NCI-H510A treated with DMSO at 0.1 percent for 48 hours (cell line): Measurements from ENCODE around the gene NOTUM.

Experiments used
- DNase-seq: peaks from one replicate; lab custom pipeline; 2025; lab: John Stamatoyannopoulos, UW

Gene NOTUM

DNA sequence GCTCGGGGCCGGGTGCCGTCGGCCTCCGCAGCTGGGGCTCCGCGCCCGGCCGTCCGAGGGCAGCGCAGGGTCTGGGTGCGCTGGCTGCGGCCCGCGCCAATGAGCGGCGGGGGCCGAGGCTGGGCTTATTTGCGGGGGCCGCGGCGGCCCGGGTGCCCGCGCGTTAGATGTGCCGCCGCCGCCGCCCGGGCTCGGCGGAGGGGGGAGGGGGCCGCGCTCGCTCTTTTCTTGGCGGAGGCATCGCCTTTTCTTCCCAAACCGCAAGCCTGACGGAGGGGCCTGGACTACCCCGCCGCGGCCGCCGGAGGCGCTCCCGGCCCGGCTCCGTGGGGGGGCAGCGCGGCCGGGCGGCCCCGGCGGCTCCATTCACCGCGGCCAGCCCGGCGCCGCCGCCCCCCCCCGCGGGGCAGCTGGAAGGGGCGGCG is at the start of gene NOTUM:
NOTUM (minus strand) TSS at position 101 of the 425 bp plus-strand sequence. CDS start 278 bp downstream, outside the sequence.
- DNase-seq, result no peak

DNA sequence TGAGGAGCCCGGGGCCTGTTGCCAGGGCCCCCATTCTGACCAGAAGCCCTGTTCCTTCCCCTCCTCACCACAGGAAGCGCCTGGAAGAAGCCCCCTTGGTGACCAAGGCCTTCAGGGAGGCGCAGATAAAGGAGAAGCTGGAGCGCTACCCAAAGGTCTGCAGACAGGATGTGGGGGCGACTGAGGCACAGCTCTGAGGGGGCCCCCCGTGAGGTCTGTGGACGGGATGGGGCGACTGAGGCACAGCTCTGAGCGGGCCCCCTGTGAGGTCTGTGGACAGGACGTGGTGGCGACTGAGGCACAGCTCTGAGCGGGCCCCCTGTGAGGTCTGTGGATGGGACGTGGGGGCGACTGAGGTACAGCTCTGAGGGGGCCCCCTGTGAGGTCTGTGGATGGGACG is 48.4 kb upstream of the NOTUM start:
- no peak for DNase-seq

DNA sequence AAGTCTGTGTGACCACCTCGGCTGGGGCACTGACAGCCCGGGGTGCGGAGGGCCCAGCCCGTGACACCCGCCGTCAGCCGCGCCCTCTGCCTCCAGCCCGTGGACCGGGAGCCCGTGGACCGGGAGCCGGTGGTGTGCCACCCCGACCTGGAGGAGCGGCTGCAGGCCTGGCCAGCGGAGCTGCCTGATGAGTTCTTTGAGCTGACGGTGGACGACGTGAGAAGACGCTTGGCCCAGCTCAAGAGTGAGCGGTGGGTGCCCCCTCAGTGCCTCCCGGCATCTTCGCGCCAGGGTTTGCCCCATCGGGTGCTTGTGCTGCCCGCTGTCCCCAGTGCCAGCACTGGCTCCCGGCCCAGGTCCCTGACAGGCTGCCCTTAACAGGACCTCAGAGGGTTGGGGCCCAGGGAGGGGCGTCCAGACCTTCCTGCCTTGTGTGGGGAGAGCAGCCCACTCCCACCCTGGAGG is 48.0 kb upstream of the NOTUM start:
- no peak for DNase-seq

DNA sequence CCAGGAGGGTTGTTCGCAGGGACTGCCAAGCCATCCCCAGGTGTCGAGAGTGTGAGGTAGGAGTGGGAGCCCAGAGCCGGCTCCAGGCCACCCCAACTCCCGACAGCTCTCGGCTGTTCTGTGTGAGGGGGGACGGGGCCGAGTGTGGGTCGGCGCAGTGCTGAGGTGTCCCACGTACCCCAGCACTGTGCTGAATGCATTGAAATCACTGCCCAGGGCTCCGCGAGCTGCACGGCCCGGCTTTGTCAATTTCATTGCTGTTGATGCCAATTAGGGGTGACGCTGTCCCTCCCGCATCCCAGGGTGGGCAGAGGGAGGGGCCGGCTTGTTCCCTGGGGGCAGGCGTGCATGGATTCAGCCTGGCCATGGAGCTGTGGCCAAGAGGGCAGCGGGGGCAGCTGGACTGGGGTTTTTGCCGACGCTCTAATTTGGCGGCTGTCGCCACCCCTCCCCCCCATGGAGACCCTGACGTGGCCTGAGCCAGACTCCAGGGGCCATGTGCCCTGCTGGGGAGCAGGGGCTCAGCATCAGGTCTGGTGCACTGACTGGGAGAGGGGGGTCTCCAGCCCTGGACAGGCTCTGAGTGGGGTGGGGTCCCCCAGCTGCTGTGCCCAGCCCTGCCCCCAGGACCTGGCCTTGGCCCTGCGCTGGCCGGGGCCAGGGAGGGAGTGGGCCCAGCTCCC is 47.4 kb upstream of the NOTUM start:
- DNase-seq, result no peak

DNA sequence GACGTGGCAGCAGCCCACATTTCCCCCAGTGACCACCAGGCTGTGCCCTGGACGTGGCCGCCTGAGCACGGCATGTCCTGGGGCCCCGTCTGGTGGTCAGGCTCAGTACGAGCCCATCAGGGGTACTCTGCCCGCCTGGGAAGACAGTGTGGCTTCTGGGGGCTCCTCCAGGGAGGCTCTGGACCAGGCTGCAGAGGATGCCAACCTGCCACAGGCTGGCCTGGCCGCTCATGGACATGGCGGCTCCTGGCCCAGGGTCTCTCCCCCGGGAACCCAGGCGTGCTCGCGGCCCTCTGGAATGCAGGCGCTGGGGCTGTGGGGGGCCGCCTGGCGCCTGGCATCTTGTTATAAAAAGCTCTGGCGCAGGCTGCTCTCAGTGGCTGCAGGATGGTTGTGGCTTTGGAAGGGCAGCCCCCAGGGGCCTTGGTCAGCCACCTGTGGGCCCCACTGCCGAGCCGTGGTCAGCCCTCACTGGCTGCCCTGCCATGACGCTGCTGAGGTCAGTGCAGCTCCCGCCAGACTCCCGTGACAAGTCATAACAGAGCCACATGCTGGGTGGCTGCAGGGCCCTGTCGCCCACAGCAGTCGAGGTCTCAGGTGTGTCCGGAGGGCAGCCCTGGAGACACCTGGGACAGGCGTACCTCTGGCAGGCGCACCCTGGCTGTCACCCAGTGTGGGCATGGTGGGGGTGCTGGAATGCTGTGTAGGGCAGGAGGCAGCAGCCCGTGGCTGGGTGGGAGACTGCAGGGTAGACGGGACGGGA is 46.7 kb upstream of the NOTUM start:
- DNase-seq, result no peak

DNA sequence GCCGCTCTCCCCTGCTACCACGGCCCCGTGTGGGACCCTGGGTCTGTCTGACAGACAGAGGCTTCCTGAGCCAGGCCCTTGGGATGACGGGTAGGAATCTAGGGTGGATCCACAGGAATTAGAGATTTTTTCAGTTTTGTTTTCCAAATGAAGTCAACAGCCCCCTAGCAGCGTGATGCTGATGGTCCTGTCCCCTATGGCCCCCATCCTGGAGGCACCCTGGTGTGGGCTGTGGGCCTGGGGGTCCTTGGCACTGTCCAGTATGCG is 46.2 kb upstream of the NOTUM start:
- no peak for DNase-seq

DNA sequence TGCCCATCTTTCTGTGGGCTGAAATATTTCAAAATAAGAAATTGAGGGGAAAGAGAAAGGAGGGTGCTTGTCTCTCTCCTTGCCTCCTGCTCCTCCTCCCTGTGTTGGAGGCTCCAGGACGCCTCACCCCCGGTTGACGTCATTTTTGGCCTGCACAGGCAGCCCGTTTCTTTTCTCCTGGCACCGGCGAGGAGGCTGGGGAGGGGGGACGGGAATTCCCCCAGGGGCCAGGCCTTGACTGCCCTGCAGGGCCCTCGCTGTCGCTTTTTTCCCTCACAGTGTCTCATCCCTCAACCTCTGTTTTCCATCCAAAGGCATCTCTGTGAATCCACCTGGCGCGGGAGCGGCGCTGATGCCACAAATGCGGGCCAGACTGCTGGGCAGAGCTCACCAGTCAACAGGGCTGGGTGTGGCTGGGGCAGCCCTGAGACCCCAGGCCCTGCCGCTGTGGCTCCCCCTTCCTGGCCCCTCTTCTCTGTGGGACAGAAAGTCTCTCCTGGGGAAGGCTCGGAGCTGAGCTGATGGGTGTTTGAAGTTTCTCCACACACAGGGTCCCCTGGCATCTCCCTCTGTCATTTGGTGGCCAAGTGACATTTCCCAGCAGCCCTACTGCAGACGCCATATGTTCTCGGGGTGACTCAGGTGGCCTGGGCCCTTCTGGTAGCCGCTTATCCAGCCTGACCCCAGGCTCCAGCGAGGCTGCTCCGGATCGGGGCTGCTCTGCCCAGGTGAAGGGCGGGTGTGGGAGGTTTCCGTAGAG is 45.7 kb upstream of the NOTUM start:
- no peak for DNase-seq

DNA sequence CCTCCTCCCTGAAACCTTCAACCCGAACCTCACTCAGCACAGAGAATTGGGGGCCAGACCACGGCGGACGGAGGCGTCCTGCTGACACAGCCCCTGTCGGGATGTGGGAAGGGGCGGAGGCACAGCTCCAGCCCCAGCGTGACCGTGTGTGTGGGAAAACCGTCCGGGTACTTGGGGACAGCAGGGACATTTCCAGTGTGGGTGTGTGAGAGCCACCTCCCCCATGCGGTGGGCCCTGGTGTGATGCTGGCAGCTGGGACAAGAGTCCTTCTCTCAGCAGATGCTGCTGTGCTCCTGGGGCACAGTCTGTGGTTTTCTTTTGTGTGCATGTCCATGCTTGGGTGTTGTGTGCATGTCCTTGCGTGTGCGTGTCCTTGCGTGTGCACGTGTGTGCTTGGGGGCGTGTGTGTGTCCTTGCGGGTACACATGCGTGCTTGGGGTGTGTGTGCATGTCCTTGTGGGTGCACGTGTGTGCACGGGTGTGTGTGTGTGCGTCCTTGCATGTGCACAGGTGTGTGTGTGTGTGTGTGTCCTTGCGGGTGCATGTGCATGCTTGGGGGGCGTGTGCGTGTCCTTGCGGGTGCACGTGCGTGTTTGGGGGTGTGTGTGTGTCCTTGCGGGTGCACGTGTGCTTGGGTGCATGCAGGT is 44.8 kb upstream of the NOTUM start:
- DNase-seq, result no peak

DNA sequence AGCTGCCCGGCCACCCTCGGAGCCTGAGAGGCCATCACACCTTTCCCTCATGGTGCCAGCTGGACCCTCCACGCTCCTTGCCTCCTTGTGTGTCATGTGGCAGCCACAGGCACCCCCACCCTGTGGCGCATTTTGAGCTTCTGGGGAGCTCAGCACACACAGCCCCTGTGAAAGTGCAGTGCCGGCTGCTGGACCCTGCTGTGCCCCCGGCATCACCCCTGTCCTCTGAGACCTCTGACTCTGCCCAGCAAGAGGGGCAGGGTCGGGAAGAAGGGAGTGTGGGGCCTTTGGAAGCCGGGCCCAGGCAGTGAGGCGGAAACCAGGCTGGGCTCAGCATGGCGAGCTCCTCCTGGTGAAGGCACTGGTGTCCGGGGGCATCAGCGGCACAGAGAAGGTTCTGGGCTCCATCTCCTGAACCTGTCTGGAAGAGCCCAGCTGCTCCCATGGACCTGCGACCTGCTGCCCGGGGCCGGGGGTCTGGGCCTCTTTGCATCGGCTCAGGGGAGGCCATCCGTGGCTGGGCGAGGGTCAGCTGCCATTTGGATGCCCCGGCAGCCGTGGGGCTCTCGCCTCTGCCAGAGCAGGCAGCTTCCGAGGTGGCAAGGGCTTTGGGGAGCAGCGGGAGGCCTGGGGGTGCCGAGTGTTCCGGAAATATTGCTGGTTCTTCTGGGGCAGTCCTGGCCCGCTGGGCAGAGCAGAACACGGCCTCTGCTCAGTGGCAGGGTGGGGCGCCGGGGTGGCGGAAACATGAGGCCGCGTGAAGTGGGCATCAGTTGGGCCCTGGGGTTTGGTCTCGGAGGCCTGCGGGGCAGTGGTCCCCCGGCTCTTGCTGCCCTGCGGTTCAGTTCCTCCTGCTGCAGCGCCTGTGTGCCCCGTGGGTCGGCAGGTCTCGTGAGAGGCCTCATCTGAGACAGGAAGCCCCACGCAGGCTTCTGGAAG is 43.8 kb upstream of the NOTUM start:
- DNase-seq, result no peak

DNA sequence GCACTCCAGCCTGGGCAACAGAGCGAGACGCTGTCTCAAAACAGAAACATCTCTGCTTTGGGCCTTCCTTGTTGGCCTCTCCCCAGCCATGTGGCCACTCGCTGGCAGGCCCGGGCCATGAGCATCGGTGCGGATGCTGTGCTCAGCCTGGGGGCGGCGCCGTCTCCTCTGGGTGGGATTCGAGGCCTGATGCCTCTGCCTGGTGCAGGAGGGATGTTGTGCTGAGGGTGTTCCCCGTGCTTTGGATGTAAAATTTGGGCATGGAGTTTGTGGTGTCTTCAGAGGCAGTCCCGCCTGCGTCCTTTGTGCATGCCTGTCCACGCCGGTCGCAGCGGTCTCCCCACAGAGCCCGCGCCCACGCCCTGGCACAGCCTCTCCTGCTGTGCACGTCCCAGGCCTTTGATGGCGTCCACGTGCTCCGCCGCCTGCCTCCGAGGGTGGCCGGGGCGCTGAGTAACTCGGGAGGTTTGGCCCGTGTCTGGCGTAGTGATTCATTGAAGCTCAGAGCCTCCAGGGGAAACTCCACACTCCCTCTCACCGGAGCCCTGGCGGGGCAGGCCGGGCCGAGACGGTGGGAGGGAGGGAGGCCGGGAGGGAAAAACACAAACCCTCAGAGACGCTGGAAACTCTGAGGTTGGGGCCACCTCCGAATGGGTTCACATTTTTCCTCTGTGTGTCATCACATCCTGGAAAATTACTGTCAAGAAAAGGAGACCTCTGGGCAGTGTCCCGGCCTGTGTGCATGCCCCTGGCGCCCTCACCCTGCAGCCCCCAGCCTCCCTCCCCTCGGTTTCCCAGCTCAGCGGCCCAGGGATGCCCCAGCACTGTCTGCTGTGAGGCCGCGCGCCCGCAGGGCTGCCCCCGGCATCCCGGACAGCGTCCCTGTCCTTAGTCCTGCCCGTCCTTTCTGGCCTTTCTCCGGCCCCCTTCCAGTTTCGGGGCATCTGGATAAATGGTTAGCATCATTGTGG is 42.7 kb upstream of the NOTUM start:
- no peak for DNase-seq

DNA sequence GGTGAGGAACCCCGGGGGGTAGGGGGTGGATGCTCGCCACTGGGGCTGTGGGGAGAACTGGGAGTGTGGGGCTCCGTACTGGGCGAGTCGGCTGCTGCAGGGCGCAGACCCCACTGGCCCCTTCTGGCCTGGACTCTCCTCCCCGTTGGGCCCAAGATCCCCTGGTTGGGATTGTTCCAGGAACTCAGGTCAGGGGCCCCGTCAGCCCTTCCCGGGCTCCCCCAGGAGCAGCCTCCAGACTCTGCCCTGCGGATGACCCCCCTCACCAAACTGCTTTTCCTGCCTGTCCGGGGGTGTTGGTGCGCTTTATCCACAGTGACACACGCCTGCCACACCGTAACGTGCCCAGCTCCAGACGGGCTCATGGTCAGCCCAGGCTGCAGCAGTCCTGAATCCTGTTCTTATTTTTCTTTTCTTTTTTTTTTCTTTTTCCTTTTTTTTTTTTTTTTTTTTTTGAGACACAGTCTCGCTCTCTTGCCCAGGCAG is 40.6 kb upstream of the NOTUM start:
- no peak for DNase-seq

DNA sequence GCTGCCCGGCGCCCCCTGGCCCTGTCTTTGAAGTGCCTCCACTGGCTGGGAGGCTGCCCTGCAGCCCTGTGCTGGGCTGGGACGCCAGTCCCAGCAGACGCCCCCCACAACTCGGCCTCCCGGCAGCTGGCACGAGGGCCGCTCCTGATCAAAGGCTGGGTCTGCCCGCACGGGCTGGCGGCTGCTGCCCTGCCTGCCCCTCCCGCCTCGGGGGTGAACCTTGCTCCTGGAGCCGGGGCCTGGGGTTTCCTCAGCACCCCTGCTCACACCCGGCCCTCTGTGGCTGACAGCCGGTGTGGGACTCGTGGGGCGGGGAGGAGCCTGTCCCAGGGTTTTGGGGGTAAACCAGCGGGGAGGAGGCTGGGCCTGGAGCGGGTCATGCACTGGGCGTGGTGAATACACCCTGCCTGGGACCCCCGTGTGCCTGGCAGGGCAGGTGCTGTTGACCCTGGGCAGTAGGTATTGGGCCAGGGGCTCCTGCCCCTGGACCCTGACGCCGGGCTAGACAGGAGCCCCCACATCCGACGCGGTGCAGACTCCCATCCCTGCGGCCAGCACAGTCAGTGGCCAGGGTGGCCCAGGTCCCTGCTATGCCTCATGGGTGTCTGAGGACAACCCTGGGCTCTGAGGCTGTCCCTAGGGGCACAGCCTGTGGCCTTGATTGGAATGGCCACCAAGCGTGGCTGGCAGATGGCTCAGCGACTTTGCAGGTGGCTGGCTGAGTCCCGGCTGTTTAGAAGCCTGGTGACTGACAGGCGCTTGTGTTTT is 40.0 kb upstream of the NOTUM start:
- no peak for DNase-seq

DNA sequence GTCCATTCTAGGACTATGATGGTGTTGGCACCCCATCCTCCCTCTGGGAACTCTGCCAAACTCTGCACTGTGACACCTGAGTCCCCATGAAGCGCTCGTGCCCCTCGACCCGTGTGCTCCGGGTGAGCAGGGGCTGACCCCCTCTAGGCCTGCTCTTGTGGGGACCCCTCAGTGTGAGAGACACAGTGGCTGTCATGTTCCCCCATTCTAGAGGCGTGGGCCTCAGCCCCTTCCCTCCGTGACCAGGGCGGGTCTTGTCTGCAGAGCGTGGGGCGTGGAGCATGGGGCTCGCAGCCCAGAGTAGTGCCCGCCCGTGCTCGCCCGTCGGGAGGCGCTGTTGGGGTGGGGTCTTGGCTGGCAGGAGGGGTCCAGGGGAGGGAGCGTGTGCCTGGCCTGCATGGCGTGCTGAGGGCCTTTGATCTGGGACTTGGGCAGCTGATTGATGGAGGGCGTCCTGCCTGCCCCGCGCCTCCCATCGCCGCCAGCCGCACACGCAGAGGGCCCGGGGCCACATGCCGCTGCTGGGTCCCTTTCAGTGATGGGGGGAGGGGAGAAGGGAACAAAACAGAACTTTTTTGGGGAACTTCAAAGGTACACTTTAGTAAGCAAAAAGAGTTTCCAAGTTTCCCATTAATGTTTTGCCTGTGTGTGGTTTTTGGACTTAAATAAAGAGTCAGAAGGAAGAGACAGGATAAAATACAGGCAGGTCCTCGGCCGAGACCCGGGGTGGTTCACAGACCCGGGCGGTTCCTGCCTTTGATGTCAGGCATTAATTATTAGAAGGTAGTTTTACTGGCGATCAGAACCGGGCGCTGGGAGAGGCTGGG is 39.2 kb upstream of the NOTUM start:
- DNase-seq, result no peak

DNA sequence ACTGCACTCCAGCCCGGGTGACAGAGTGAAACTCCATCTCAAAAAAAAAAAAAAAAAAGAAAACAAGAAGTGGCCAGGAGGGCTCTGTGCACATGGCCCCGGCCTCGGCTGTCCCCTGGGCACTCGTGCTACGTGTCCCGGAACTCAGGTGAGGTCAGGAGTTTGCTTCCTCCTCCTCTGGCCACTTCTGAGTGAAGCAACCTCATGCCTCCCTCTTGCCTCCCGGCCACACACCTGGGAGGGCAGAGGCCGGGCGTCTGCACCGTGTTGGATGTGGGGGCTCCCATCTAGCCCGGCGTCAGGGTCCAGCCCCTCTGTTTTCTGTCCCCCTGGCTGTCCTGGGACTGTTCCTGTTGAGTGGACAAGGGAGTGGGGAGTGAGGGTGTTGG is 38.6 kb upstream of the NOTUM start:
- no peak for DNase-seq

DNA sequence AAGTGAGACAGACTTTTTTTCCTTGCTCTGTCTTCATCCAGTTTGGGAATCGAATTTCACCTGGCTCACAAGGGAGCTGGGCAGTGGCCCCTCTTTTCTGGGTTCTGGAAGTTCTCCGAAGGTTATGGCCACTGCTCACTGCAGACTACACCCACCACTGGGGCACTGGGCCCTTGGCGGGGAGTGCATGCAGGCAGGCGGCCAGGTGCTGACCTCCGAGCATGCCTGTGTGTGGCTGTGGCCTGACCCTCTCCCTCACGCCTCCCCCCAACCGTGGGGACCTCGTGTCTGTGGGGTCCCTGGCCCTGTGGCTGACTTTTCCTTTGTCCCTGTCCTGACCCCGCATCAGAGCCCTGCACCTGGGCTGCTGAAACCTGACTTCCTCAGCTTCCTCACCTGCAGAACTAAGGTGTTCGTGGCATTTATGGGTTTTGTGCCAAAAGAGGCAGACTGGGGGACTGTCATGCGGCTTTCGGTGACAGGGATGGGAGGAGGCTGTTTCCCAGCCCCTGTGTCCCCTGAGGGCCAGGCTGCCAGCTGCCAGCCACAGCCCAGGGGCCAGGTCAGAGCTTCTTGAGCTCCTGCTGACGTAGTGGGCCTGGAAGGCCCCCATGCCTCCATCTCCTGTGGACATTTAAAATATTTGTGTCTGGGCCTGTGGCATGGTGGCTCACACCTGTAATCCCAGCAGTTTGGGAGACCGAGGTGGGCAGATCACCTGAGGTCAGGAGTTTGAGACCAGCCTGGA is 37.9 kb upstream of the NOTUM start:
- no peak for DNase-seq

DNA sequence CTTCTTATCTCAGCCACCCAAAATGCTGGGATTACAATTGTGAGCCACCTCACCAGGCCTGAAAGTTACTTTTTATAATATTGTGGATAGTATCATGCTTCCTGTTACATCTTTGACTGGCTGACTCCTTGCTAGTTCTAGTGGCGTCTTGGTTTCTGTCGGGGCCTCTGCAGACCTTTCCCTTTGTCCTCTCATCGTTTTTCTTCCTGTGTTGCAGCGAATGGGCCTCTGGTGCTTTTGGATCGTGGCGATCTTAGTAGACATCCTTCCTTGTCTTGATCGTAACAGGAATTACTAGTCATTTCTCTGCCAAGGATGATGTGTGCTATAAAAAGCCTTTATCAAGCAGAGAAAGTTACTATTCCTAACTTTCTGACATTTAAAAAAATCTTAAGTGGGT is 37.2 kb upstream of the NOTUM start:
- DNase-seq, result no peak

DNA sequence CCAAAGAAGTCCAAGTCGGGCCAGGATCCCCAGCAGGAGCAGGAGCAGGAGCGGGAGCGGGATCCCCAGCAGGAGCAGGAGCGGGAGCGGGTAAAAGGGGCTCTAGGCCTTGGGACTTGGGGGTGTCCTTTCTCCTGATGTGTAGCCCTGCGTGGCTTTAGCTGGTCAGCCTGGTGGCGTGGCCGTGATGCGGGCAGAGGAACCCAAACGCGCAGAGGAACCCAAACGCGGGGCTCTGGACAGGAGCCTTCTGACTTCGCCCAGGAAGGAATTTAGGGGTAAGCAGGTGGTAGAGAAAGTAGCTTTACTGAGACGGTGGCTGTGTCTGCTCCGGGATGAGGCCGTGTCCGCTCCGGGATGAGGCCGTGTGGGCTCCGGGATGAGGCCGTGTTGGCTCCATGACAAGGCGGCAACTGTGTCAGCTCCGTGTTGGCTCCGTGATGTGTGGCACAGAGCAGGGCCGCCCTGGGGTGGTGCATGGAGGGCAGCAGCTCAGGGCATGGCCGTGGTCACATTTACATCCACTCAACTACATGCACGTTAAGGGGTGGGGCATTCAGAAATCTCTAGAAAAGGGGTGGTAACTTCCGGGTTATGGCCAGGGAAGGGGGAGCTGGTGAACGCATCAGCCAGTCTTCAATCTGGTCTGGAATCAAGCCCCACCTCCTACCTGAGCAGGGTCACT is 35.9 kb upstream of the NOTUM start:
- no peak for DNase-seq
